Astrocyte (in vitro differentiated cells and primary cell): ENCODE results near the gene KRT71. TPM values are rescaled to one million over a fixed set of nuclear protein-coding genes. Genes with fewer than 3 reads are reported as not detected.

Experiments used
- DNase-seq: peaks from one replicate; pipeline ENCODE4 v3.0.0-alpha.2; 2010; ENCODE audit warnings: low read depth
- FAIRE-seq: peaks from 2 replicates; lab custom pipeline; 2011; peaks lifted over from hg19 to GRCh38; lab: Jason Lieb, UNC
- H2AFZ ChIP-seq: 2 replicates; pipeline ENCODE4 v1.6.0; 2012; ENCODE audit warnings: low read depth, low read length, inconsistent platforms
- H3K27ac ChIP-seq: 2 replicates; pipeline ENCODE4 v1.5.1; 2011; ENCODE audit warnings: low read depth, low read length, inconsistent platforms
- H3K27me3 ChIP-seq: 2 replicates; pipeline ENCODE4 v1.6.0; 2011; ENCODE audit warnings: low read length, inconsistent platforms; ENCODE audit not compliant: insufficient read depth
- H3K36me3 ChIP-seq: 2 replicates; pipeline ENCODE4 v1.5.1; 2011; ENCODE audit warnings: low read length, inconsistent platforms; ENCODE audit not compliant: insufficient read depth
- H3K4me1 ChIP-seq: 2 replicates; pipeline ENCODE4 v1.5.1; 2011; ENCODE audit warnings: low read length, inconsistent platforms; ENCODE audit not compliant: insufficient read depth
- H3K4me2 ChIP-seq: 2 replicates; pipeline ENCODE4 v1.6.0; 2012; ENCODE audit warnings: low read length, inconsistent platforms
- H3K4me3 ChIP-seq: 2 replicates; pipeline ENCODE4 v1.5.1; 2011; ENCODE audit warnings: low read depth, mild to moderate bottlenecking, low read length, inconsistent platforms; ENCODE audit not compliant: insufficient read depth
- H3K79me2 ChIP-seq: 2 replicates; pipeline ENCODE4 v1.6.0; 2012; ENCODE audit warnings: mild to moderate bottlenecking, low read length, inconsistent platforms; ENCODE audit not compliant: insufficient read depth
- H3K9ac ChIP-seq: 2 replicates; pipeline ENCODE4 v1.6.0; 2012; ENCODE audit warnings: mild to moderate bottlenecking, low read length, inconsistent platforms
- H3K9me3 ChIP-seq: 2 replicates; pipeline ENCODE4 v1.5.1; 2012; ENCODE audit warnings: low read depth, mild to moderate bottlenecking, low read length, inconsistent platforms; ENCODE audit not compliant: insufficient read depth
- H4K20me1 ChIP-seq: 2 replicates; pipeline ENCODE4 v1.6.0; 2012; ENCODE audit warnings: low read length, inconsistent platforms; ENCODE audit not compliant: insufficient read depth
- H3K27ac Mint-ChIP-seq: one replicate; pipeline ENCODE4 v1.8.0; 2021; ENCODE audit warnings: mild to moderate bottlenecking, mixed read lengths; ENCODE audit not compliant: unreplicated experiment
- H3K27me3 Mint-ChIP-seq: one replicate; pipeline ENCODE4 v1.8.0; 2021; ENCODE audit warnings: low read depth, mixed read lengths; ENCODE audit not compliant: unreplicated experiment
- H3K36me3 Mint-ChIP-seq: one replicate; pipeline ENCODE4 v1.8.0; 2021; ENCODE audit warnings: low read depth, mixed read lengths; ENCODE audit not compliant: unreplicated experiment
- H3K4me1 Mint-ChIP-seq: one replicate; pipeline ENCODE4 v1.8.0; 2021; ENCODE audit warnings: low read depth, mixed read lengths; ENCODE audit not compliant: unreplicated experiment
- H3K4me3 Mint-ChIP-seq: one replicate; pipeline ENCODE4 v1.8.0; 2021; ENCODE audit warnings: mild to moderate bottlenecking, moderate library complexity, mixed read lengths; ENCODE audit not compliant: unreplicated experiment
- H3K9me3 Mint-ChIP-seq: one replicate; pipeline ENCODE4 v1.8.0; 2021; ENCODE audit warnings: mild to moderate bottlenecking, mixed read lengths; ENCODE audit not compliant: unreplicated experiment
- CTCF ChIP-seq: IDR thresholded peaks from 2 replicates; pipeline ENCODE4 v1.5.1; 2011; ENCODE audit warnings: low read depth, mild to moderate bottlenecking, inconsistent platforms, low read length, moderate library complexity; ENCODE audit not compliant: insufficient read depth
- EZH2 ChIP-seq: IDR thresholded peaks from 2 replicates; pipeline ENCODE4 v1.6.1; 2012; ENCODE audit warnings: mild to moderate bottlenecking, low read length, inconsistent platforms; ENCODE audit not compliant: insufficient read depth
- total RNA-seq: library from RNA; stranded (reverse); gene quantifications from 2 replicates; pipeline ENCODE4 v1.2.1, GENCODE V29; 2021

Gene KRT71
- total RNA-seq, 1 donor from 2014 or later: not detected

GRCh38 chr12:52570511-52570910 lies 17.6 kb upstream of the KRT71 start:
- Mint-ChIP-seq H3K27ac (no peak overlapping the region), H3K27me3 (peaks cover 76% of the 10 kb centered on the region)

GRCh38 chr12:52568111-52568510 lies 15.2 kb upstream of the KRT71 start:
- DNase-seq: no peak
- no peak for TF ChIP-seq CTCF
- TF ChIP-seq EZH2: no peak
- Histone ChIP-seq H3K9me3 (no peaks in the 10 kb centered on the region), H3K27me3 (peaks cover 28% of the 10 kb centered on the region), H3K79me2 (no peaks in the 10 kb centered on the region), H3K4me2 (no peak overlapping the region), H3K4me1 (no peaks in the 10 kb centered on the region), H4K20me1 (no peaks in the 10 kb centered on the region), H3K27ac (no peak overlapping the region), H3K36me3 (no peaks in the 10 kb centered on the region), H3K9ac (no peak overlapping the region), H3K4me3 (no peak overlapping the region), H2AFZ (no peak overlapping the region)
- Mint-ChIP-seq H3K4me1 (no peaks in the 10 kb centered on the region), H3K9me3 (no peaks in the 10 kb centered on the region), H3K27me3 (peaks cover 84% of the 10 kb centered on the region), H3K27ac (no peak overlapping the region), H3K4me3 (no peak overlapping the region), H3K36me3 (no peaks in the 10 kb centered on the region)
- no peak for FAIRE-seq

More at GRCh38 chr12:52570511-52570910, 17.6 kb upstream of the KRT71 start:
- H3K4me1 ChIP-seq: no peaks in the 10 kb centered on the region
- H3K27ac ChIP-seq: no peak overlapping the region
- no peaks in the 10 kb centered on the region for H3K79me2 ChIP-seq
- H3K4me3 ChIP-seq: no peak overlapping the region
- Mint-ChIP-seq H3K36me3 (no peaks in the 10 kb centered on the region), H3K4me3 (no peak overlapping the region), H3K4me1 (no peaks in the 10 kb centered on the region), H3K9me3 (no peaks in the 10 kb centered on the region)
- H4K20me1 ChIP-seq: no peaks in the 10 kb centered on the region
- DNase-seq (no peak), FAIRE-seq (no peak)
- H3K9me3 ChIP-seq: no peaks in the 10 kb centered on the region
- TF ChIP-seq CTCF (no peak), EZH2 (no peak)
- H2AFZ ChIP-seq: no peak overlapping the region
- peaks cover 28% of the 10 kb centered on the region for H3K27me3 ChIP-seq
- H3K36me3 ChIP-seq: no peaks in the 10 kb centered on the region
- H3K9ac ChIP-seq: no peak overlapping the region
- no peak overlapping the region for H3K4me2 ChIP-seq

GRCh38 chr12:52566847-52567291 lies 13.9 kb upstream of the KRT71 start:
- Histone ChIP-seq H3K4me1 (no peaks in the 10 kb centered on the region), H4K20me1 (no peaks in the 10 kb centered on the region), H3K36me3 (no peaks in the 10 kb centered on the region), H2AFZ (no peak overlapping the region), H3K27me3 (peaks cover 32% of the 10 kb centered on the region), H3K27ac (no peak overlapping the region), H3K4me3 (no peak overlapping the region), H3K4me2 (no peak overlapping the region), H3K79me2 (no peaks in the 10 kb centered on the region), H3K9me3 (no peaks in the 10 kb centered on the region), H3K9ac (no peak overlapping the region)
- FAIRE-seq (no peak), DNase-seq (no peak)
- Mint-ChIP-seq H3K27me3 (peaks cover 76% of the 10 kb centered on the region), H3K4me3 (no peak overlapping the region), H3K4me1 (no peaks in the 10 kb centered on the region), H3K36me3 (no peaks in the 10 kb centered on the region), H3K27ac (no peak overlapping the region), H3K9me3 (no peaks in the 10 kb centered on the region)
- TF ChIP-seq EZH2: no peak
- no peak for TF ChIP-seq CTCF
